GM12875 (cell line): ENCODE results near the gene TMEM120B.

ENCODE experiments used
- H3K4me3 ChIP-seq: one replicate; pipeline ENCODE4 v1.5.1; 2011; ENCODE audit warnings: low read depth, low read length, control low read depth
- TF ChIP-seq, protein P1 (sequence below): IDR thresholded peaks from 2 replicates; pipeline ENCODE4 v1.5.1; 2011; ENCODE audit warnings: low read depth, mild to moderate bottlenecking, control low read depth, inconsistent platforms, low read length, moderate library complexity, borderline replicate concordance; ENCODE audit not compliant: insufficient read depth

The TMEM120B gene

DNA sequence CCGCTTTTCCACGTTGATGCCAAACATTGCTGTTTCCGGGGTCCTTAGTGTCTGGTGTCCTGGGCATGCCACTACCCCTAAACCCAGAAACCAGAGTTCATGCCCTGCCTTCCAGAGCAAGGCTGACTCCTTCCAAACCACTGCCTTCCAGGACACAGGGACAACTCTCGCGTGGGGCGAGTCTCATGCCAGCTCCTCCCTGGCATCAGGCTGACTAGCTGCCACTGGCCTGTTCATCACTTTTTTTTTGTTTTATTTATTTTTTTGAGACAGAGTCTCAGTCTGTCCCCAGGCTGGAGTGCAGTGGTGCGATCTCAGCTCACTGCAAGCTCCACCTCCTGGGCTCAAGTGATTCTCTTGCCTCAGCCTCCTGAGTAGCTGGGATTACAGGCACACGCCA lies 96.1 kb downstream of the TMEM120B start:
- no peak overlapping the region for H3K4me3 ChIP-seq
- TF ChIP-seq, protein P1, sequence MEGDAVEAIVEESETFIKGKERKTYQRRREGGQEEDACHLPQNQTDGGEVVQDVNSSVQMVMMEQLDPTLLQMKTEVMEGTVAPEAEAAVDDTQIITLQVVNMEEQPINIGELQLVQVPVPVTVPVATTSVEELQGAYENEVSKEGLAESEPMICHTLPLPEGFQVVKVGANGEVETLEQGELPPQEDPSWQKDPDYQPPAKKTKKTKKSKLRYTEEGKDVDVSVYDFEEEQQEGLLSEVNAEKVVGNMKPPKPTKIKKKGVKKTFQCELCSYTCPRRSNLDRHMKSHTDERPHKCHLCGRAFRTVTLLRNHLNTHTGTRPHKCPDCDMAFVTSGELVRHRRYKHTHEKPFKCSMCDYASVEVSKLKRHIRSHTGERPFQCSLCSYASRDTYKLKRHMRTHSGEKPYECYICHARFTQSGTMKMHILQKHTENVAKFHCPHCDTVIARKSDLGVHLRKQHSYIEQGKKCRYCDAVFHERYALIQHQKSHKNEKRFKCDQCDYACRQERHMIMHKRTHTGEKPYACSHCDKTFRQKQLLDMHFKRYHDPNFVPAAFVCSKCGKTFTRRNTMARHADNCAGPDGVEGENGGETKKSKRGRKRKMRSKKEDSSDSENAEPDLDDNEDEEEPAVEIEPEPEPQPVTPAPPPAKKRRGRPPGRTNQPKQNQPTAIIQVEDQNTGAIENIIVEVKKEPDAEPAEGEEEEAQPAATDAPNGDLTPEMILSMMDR = no peak

DNA sequence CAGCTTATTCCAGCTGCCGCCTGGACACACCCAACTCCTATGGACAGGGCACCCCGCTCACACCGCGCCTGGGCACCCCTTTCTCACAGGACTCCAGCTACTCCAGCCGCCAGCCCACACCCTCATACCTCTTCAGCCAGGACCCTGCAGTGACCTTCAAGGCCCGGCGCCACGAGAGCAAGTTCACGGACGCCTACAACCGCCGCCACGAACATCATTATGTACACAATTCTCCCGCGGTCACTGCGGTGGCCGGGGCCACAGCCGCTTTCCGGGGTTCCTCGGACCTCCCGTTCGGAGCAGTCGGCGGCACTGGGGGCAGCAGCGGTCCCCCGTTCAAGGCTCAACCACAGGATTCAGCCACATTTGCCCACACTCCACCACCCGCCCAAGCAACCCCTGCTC lies 97.2 kb downstream of the TMEM120B start:
- no peak overlapping the region for H3K4me3 ChIP-seq
- TF ChIP-seq, protein P1 = no peak

DNA sequence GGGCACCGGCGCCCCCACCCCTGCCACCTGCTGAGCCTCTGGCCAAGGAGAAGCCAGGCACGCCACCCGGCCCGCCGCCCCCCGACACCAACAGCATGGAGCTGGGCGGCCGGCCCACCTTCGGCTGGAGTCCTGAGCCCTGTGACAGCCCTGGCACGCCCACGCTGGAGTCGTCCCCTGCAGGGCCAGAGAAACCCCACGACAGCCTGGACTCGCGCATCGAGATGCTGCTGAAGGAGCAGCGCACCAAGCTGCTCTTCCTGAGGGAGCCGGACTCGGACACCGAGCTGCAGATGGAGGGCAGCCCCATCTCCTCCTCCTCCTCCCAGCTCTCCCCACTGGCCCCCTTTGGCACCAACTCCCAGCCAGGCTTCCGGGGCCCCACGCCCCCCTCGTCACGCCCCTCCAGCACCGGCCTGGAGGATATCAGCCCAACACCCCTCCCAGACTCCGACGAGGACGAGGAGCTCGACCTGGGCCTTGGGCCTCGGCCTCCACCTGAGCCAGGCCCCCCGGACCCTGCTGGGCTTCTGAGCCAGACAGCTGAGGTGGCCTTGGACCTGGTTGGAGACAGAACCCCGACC lies 97.8 kb downstream of the TMEM120B start:
- TF ChIP-seq, protein P1 = no peak
- no peak overlapping the region for H3K4me3 ChIP-seq

DNA sequence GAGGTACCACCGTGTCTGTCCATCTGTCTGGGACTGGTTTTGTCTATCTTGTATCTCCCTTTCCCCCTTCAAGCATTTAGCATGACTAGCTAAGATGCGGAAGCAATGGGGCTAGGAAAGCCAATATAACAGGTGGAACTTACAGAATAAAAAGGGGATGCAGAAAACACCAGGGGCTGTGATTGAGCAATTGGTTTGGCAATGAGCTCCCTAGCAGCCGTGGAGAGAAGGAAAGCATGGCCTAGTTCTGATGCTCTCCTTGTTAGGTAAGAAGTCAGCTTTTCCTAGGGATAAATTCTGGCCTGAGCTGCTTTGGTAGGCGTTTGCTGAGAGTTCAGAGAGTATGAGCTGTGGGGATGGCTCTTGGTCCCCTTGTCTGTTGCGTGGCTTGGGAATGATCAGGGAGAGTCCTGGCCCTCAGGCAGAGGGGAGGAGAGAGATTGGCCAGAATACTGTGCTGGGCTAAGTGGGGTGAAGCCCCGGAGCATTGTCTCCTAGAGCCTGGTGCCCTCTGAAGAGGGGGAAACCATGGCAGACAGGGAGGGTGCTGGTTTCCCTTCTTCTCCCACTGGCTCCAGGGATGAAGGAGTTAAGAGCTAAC lies 98.4 kb downstream of the TMEM120B start:
- TF ChIP-seq, protein P1 = no peak
- H3K4me3 ChIP-seq = peak overlapping the region; percentile 66

DNA sequence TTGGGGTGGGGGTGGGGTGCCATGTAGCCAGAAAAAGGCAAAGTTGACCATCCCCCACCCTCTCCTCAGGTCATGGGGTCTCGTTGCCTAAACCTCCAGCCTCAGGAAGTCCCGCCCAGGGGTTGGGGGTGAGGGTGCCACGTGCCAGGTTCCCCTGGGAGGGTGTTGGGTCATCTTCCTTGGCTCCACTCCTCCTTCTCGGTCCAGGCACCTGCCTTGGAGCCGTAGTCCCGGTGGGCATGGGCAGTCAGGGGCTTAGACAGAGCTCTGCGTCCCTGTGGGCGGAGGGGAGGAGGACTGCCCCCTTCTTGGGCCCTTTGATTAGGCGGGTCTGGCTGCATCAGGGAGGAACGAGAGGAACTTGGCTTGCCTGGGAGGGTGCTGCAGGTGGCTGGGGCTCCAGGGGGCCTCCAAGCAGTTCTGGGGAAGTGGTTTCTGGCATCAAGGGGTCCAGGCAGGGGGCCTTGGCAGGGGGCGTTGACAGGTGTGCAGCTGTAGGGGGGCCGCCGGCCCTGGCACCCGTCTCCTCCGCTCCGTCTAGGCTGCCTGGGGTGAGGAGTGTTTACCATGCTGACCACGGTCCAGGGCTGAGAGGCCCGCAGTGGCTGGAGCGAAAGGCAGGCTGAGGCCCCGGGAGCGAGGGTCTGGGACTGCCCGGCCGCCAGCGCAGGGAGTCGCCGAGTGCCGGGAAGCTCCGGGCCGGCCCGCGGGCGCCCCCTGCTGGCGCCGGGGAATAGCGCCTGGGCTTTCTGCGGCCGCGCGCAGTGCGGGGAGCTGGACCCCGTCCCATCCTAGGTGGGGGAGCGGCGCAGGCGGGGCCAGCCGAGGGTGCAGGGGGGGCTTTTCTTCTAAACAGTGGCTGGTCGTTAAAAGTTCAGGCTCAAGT lies 99.1 kb downstream of the TMEM120B start:
- peak overlapping the region; percentile 66 for H3K4me3 ChIP-seq
- TF ChIP-seq, protein P1 = peak; percentile 98

DNA sequence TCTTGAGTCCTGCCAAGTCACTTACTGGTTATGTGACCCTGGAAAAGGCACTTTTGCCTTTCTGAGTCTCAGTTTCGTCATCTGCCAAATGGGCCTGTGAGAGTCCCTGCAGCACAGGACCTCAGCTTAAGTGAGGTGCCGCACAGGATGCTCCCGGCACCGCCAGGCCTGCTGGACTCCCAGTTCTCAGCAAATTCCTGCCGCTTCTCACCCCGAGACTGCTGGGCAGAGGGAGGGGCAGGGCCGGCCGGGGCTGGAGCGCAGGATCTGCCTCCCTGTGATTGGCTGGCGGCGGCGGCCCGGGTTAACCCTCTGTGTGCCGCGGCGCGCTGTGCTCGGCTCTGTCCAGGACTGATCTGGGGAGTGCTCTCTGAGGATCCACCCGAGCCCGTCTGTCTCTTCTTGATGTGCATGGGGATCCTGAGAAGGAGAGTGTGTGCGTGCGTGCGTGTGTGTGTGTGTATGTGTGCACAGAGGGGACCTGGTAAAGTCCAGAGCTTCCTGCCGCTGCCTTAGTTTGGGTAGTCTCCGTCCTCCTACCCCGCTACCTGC lies 99.8 kb downstream of the TMEM120B start:
- TF ChIP-seq, protein P1 = no peak

More for the DNA sequence above, 99.8 kb downstream of the TMEM120B start:
- peak overlapping the region; percentile 66 for H3K4me3 ChIP-seq
